ENCODE results near the gene BET1L. TPM values are rescaled to one million over a fixed set of nuclear protein-coding genes. Genes with fewer than 3 reads are reported as not detected.

The BET1L gene
- total RNA-seq, 1 donor from 2014 or later, result 13.1 TPM

DNA sequence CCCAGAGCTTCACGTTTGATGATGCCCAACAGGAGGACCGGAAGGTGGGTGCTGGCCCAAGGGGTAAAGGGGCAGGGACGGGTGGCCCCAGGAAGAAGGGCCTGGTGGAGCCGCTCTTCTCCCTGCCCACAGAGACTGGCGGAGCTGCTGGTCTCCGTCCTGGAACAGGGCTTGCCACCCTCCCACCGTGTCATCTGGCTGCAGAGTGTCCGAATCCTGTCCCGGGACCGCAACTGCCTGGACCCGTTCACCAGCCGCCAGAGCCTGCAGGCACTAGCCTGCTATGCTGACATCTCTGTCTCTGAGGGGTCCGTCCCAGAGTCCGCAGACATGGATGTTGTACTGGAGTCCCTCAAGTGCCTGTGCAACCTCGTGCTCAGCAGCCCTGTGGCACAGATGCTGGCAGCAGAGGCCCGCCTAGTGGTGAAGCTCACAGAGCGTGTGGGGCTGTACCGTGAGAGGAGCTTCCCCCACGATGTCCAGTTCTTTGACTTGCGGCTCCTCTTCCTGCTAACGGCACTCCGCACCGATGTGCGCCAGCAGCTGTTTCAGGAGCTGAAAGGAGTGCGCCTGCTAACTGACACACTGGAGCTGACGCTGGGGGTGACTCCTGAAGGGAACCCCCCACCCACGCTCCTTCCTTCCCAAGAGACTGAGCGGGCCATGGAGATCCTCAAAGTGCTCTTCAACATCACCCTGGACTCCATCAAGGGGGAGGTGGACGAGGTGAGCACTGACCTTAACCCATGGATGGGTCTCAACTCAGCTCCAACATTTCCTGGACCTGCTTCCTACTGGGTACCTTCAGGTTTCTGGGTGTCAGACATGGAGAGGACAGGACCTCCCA is 2.3 kb upstream of the BET1L start:
- TF ChIP-seq, protein P1, sequence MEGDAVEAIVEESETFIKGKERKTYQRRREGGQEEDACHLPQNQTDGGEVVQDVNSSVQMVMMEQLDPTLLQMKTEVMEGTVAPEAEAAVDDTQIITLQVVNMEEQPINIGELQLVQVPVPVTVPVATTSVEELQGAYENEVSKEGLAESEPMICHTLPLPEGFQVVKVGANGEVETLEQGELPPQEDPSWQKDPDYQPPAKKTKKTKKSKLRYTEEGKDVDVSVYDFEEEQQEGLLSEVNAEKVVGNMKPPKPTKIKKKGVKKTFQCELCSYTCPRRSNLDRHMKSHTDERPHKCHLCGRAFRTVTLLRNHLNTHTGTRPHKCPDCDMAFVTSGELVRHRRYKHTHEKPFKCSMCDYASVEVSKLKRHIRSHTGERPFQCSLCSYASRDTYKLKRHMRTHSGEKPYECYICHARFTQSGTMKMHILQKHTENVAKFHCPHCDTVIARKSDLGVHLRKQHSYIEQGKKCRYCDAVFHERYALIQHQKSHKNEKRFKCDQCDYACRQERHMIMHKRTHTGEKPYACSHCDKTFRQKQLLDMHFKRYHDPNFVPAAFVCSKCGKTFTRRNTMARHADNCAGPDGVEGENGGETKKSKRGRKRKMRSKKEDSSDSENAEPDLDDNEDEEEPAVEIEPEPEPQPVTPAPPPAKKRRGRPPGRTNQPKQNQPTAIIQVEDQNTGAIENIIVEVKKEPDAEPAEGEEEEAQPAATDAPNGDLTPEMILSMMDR (IDR thresholded peaks at IDR 0.05), result no peak
- TF ChIP-seq EZH2phosphoT487 (IDR thresholded peaks at IDR 0.05) (no peak), EZH2 (IDR thresholded peaks at IDR 0.05) (no peak)
- Histone ChIP-seq H3K27ac (no peak overlapping the region), H3K4me2 (peak overlapping the region; percentile 96), H3K36me3 (no peaks in the 10 kb centered on the region), H4K20me1 (ENCODE audit: low read depth) (peaks cover 20% of the 10 kb centered on the region), H3K79me2 (ENCODE audit: low read depth) (peaks cover 41% of the 10 kb centered on the region), H3F3A (ENCODE audit: low read depth) (peaks cover 12% of the 10 kb centered on the region), H3K27me3 (no peaks in the 10 kb centered on the region), H3K9ac (peak overlapping the region; percentile 60), H3K4me1 (peaks cover 11% of the 10 kb centered on the region), H3K4me3 (peak overlapping the region; percentile 98), H2AFZ (replicated peaks) (no peak overlapping the region), H3K9me3 (ENCODE audit: low read depth) (no peaks in the 10 kb centered on the region)
- peaks cover 15% of the 10 kb centered on the region for H3K36me3 Mint-ChIP-seq
- DNase-seq (ENCODE audit: low spot score), result no peak
- H3K9me3 Mint-ChIP-seq, result no peaks in the 10 kb centered on the region
- peaks cover 19% of the 10 kb centered on the region for H3K4me1 Mint-ChIP-seq
- H3K27me3 Mint-ChIP-seq (ENCODE audit: insufficient read depth, low read depth), result peaks cover 2% of the 10 kb centered on the region
- peak overlapping the region; percentile 99 for H3K4me3 Mint-ChIP-seq
- no peak overlapping the region for H3K27ac Mint-ChIP-seq

DNA sequence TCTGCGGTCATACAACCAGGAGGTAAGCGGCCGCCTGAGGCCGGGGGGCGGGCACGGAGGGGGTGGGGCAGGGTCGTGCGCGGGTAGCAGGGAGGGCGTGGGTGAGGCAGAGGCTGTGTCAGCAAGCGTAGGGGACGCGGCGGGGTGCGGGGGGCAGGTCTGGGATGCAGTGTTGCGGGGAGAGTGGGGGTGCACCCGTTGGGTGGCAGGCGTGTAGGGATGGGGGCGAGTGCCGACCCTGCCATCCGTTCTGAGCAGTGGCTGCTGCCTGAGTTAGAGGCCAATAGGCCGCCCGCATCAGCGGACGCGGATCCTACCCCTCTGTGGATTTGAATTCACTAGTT is 1.7 kb upstream of the BET1L start:
- TF ChIP-seq EZH2phosphoT487 (IDR thresholded peaks at IDR 0.05) (no peak), EZH2 (IDR thresholded peaks at IDR 0.05) (no peak)
- TF ChIP-seq, protein P1 (IDR thresholded peaks at IDR 0.05), result no peak
- Histone ChIP-seq H3K4me3 (peak overlapping the region; percentile 98), H3K4me1 (peaks cover 11% of the 10 kb centered on the region), H3K27ac (no peak overlapping the region), H3K4me2 (peak overlapping the region; percentile 96), H3K36me3 (no peaks in the 10 kb centered on the region), H3K9ac (peak overlapping the region; percentile 60), H4K20me1 (ENCODE audit: low read depth) (peaks cover 20% of the 10 kb centered on the region), H3F3A (ENCODE audit: low read depth) (peaks cover 12% of the 10 kb centered on the region), H3K9me3 (ENCODE audit: low read depth) (no peaks in the 10 kb centered on the region), H3K27me3 (no peaks in the 10 kb centered on the region), H2AFZ (replicated peaks) (peak overlapping the region; percentile 85), H3K79me2 (ENCODE audit: low read depth) (peaks cover 41% of the 10 kb centered on the region)
- Mint-ChIP-seq H3K36me3 (peaks cover 13% of the 10 kb centered on the region), H3K27ac (no peak overlapping the region), H3K27me3 (ENCODE audit: insufficient read depth, low read depth) (peaks cover 2% of the 10 kb centered on the region), H3K9me3 (no peaks in the 10 kb centered on the region), H3K4me1 (peaks cover 20% of the 10 kb centered on the region), H3K4me3 (peak overlapping the region; percentile 99)
- DNase-seq (ENCODE audit: low spot score), result no peak

DNA sequence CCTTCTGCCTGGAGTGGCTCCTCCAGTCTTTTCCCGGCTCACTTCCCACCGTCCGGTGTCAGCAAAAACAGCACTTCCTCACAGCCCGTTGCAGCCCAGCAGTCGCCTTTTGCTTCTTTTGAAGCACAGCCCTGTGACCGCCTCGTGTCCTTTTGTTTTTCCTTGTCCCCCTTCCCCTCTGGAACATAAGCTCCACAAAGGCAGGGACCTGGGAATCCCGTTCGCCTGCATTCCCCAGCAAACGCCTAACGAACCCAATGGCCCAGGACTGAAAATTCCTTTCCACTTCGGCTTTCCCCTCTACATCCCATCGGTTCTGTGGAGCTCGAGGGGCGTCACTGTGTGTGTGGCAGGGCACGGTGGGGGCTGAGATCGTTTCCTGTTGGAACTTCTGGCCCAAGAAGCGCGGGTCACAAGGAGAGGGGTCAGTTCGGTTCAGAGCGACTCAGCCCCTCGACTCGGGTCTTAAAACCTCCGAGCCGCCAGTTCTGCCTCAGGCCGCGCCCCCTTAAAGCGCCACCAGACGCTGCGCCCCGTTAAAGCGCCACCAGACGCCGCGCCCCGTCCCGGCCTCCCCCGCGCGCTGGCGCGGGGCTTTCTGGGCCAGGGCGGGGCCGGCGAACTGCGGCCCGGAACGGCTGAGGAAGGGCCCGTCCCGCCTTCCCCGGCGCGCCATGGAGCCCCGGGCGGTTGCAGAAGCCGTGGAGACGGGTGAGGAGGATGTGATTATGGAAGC is 1.1 kb upstream of the BET1L start:
- Histone ChIP-seq H3K4me3 (peak overlapping the region; percentile 98), H3K9me3 (ENCODE audit: low read depth) (no peaks in the 10 kb centered on the region), H3K4me1 (peaks cover 11% of the 10 kb centered on the region), H3K9ac (peak overlapping the region; percentile 60), H3K79me2 (ENCODE audit: low read depth) (peaks cover 41% of the 10 kb centered on the region), H3K27ac (peak overlapping the region; percentile 82), H3F3A (ENCODE audit: low read depth) (peaks cover 12% of the 10 kb centered on the region), H3K36me3 (no peaks in the 10 kb centered on the region), H2AFZ (replicated peaks) (peak overlapping the region; percentile 85), H3K4me2 (peak overlapping the region; percentile 96), H4K20me1 (ENCODE audit: low read depth) (peaks cover 20% of the 10 kb centered on the region), H3K27me3 (no peaks in the 10 kb centered on the region)
- DNase-seq (ENCODE audit: low spot score), result peak; percentile 92
- Mint-ChIP-seq H3K4me3 (peak overlapping the region; percentile 99), H3K27ac (peak overlapping the region; percentile 94), H3K9me3 (no peaks in the 10 kb centered on the region), H3K27me3 (ENCODE audit: insufficient read depth, low read depth) (peaks cover 2% of the 10 kb centered on the region), H3K36me3 (peaks cover 12% of the 10 kb centered on the region), H3K4me1 (peaks cover 21% of the 10 kb centered on the region)
- TF ChIP-seq EZH2phosphoT487 (IDR thresholded peaks at IDR 0.05), result no peak
- TF ChIP-seq, protein P1 (IDR thresholded peaks at IDR 0.05), result no peak
- no peak for TF ChIP-seq EZH2 (IDR thresholded peaks at IDR 0.05)

Data from neural progenitor cell (in vitro differentiated cells).